Keratinocyte (primary cell): ENCODE results near the gene RPL18. TPM values are rescaled to one million over a fixed set of nuclear protein-coding genes. Genes with fewer than 3 reads are reported as not detected.

Experiments used
- DNase-seq: peaks from one replicate; pipeline ENCODE4 v3.0.0-alpha.2; 2011; ENCODE audit warnings: low read depth, missing footprints, low spot score
- FAIRE-seq: peaks from 2 replicates; lab custom pipeline; 2011; peaks lifted over from hg19 to GRCh38; lab: Jason Lieb, UNC
- H2AFZ ChIP-seq: 2 replicates; pipeline ENCODE4 v1.6.0; 2012; ENCODE audit warnings: low read length, control low read depth, inconsistent platforms; ENCODE audit not compliant: control insufficient read depth
- H3K27ac ChIP-seq: 2 replicates; pipeline ENCODE4 v1.5.1; 2011; ENCODE audit warnings: low read length; ENCODE audit not compliant: control insufficient read depth, insufficient read depth
- H3K27me3 ChIP-seq: 3 replicates; pipeline ENCODE4 v1.6.0; 2011; ENCODE audit warnings: low read length; ENCODE audit not compliant: control insufficient read depth, insufficient read depth; ENCODE audit errors: extremely low read depth
- H3K36me3 ChIP-seq, 2 experiments: 2 replicates in 1 of 2; 3 replicates in 1 of 2; pipeline ENCODE4 v1.5.1; 2011; ENCODE audit warnings: low read length in 2 of 2, mild to moderate bottlenecking in 1 of 2; ENCODE audit not compliant: control insufficient read depth in 2 of 2, insufficient read depth in 2 of 2; ENCODE audit errors: extremely low read depth in 1 of 2
- H3K4me1 ChIP-seq: 3 replicates; pipeline ENCODE4 v1.5.1; 2011; ENCODE audit warnings: low read length; ENCODE audit not compliant: control insufficient read depth, insufficient read depth; ENCODE audit errors: extremely low read depth
- H3K4me2 ChIP-seq: 3 replicates; pipeline ENCODE4 v1.6.0; 2011; ENCODE audit warnings: low read depth, low read length; ENCODE audit not compliant: control insufficient read depth, insufficient read depth; ENCODE audit errors: extremely low read depth
- H3K4me3 ChIP-seq, 3 experiments: fragments of 200-600 bp in 1 of 3; sonication (generic) in 1 of 3; 2 replicates in 2 of 3; 3 replicates in 1 of 3; pipeline ENCODE4 v1.5.1; 2011 to 2016; ENCODE audit warnings: low read length in 3 of 3, mild to moderate bottlenecking in 3 of 3, control low read depth in 2 of 3, inconsistent platforms in 1 of 3, low read depth in 1 of 3, mixed read lengths in 1 of 3, mixed run types in 1 of 3, moderate library complexity in 1 of 3; ENCODE audit not compliant: control insufficient read depth in 2 of 3, insufficient read depth in 2 of 3; ENCODE audit errors: extremely low read depth in 1 of 3
- H3K79me2 ChIP-seq: 2 replicates; pipeline ENCODE4 v1.6.0; 2012; ENCODE audit warnings: low read length; ENCODE audit not compliant: control insufficient read depth, insufficient read depth
- H3K9ac ChIP-seq: 3 replicates; pipeline ENCODE4 v1.6.0; 2011; ENCODE audit warnings: low read length; ENCODE audit not compliant: control insufficient read depth, insufficient read depth; ENCODE audit errors: extremely low read depth
- H3K9me1 ChIP-seq: 3 replicates; pipeline ENCODE4 v1.6.0; 2011; ENCODE audit warnings: low read length; ENCODE audit not compliant: control insufficient read depth, insufficient read depth; ENCODE audit errors: extremely low read depth
- H3K9me3 ChIP-seq: 2 replicates; pipeline ENCODE4 v1.5.1; 2012; ENCODE audit warnings: low read depth, low read length; ENCODE audit not compliant: control insufficient read depth
- H4K20me1 ChIP-seq: 3 replicates; pipeline ENCODE4 v1.6.0; 2011; ENCODE audit warnings: low read length; ENCODE audit not compliant: control insufficient read depth, insufficient read depth; ENCODE audit errors: extremely low read depth
- CTCF ChIP-seq, 3 experiments: IDR thresholded peaks in 1 of 3; conservative IDR thresholded peaks in 1 of 3; optimal IDR thresholded peaks in 1 of 3; 2 replicates in 2 of 3; 3 replicates in 1 of 3; pipeline versions ENCODE3 to v1.5.1; 2011; ENCODE audit warnings: low read length in 3 of 3, mild to moderate bottlenecking in 3 of 3, moderate library complexity in 2 of 3, control low read depth in 1 of 3, inconsistent platforms in 1 of 3; ENCODE audit not compliant: insufficient read depth in 2 of 3; ENCODE audit errors: extremely low read depth in 1 of 3
- EZH2 ChIP-seq: IDR thresholded peaks from one replicate; pipeline ENCODE4 v1.6.1; 2012; ENCODE audit warnings: inconsistent platforms, mild to moderate bottlenecking, low read length, moderate library complexity
- dilution Hi-C: fragments of 300-500 bp; cut with MboI; formaldehyde crosslinking; loops from one replicate; pipeline ENCODE4 v1.7.0; 2020; ENCODE audit warnings: low sequenced_read_pairs; ENCODE audit not compliant: extremely low pct_ligation_motif_present
- polyA plus RNA-seq, 5 experiments: library from polyadenylated mRNA; depleted of rRNA in 3 of 5; stranded (reverse) in 3 of 5; stranded (forward) in 1 of 5; unstranded in 1 of 5; fragments of >200 nt; gene quantifications; 1 replicate in 1 of 5; 2 replicates in 3 of 5; 3 replicates in 1 of 5; pipeline versions ENCODE4 v1.2.1 to v1.2.3, GENCODE V29; 2011 to 2012; ENCODE audit warnings: missing spikeins in 2 of 5, low read depth in 1 of 5, low replicate concordance in 1 of 5

The RPL18 gene
- polyA plus RNA-seq, 1 donor (not counting 4 experiments of a cell fraction or from before 2014, with no cell fraction given) = 1,015 TPM

GRCh38 chr19:48642862-48643261 is 23.9 kb upstream of the RPL18 start:
- FAIRE-seq (no peak), DNase-seq (no peak)
- H3K9ac ChIP-seq = no peak overlapping the region
- H3K4me3 ChIP-seq = no peak overlapping the region
- peaks cover 5% of the 10 kb centered on the region for H3K27me3 ChIP-seq
- H4K20me1 ChIP-seq = no peaks in the 10 kb centered on the region
- H3K4me1 ChIP-seq = peaks cover 27% of the 10 kb centered on the region
- H3K36me3 ChIP-seq = no peaks in the 10 kb centered on the region
- dilution Hi-C loops = no loop called here
- no peak overlapping the region for H3K4me2 ChIP-seq
- H2AFZ ChIP-seq = no peak overlapping the region
- no peaks in the 10 kb centered on the region for H3K79me2 ChIP-seq
- TF ChIP-seq CTCF (optimal IDR thresholded peaks at IDR 0.05 in 1 of 3, IDR thresholded peaks at IDR 0.05 in 1 of 3, conservative IDR thresholded peaks at IDR 0.05 in 1 of 3; ENCODE audit: extremely low read depth in 1 of 3, insufficient read depth in 2 of 3, low read length in 3 of 3) = no peak
- H3K9me3 ChIP-seq = no peaks in the 10 kb centered on the region
- H3K27ac ChIP-seq = no peak overlapping the region
- H3K9me1 ChIP-seq = no peaks in the 10 kb centered on the region

GRCh38 chr19:48641850-48642249 is 22.9 kb upstream of the RPL18 start:
- Histone ChIP-seq H3K36me3 (no peaks in the 10 kb centered on the region), H3K79me2 (no peaks in the 10 kb centered on the region), H2AFZ (no peak overlapping the region), H4K20me1 (no peaks in the 10 kb centered on the region), H3K27me3 (peaks cover 5% of the 10 kb centered on the region), H3K27ac (no peak overlapping the region), H3K4me2 (no peak overlapping the region), H3K4me3 (no peak overlapping the region), H3K4me1 (peaks cover 29% of the 10 kb centered on the region), H3K9me3 (no peaks in the 10 kb centered on the region), H3K9ac (no peak overlapping the region), H3K9me1 (no peaks in the 10 kb centered on the region)
- TF ChIP-seq EZH2 (no peak), CTCF (optimal IDR thresholded peaks at IDR 0.05 in 1 of 3, IDR thresholded peaks at IDR 0.05 in 1 of 3, conservative IDR thresholded peaks at IDR 0.05 in 1 of 3; ENCODE audit: extremely low read depth in 1 of 3, insufficient read depth in 2 of 3, low read length in 3 of 3) (no peak)
- dilution Hi-C loops = no loop called here
- FAIRE-seq (no peak), DNase-seq (no peak)
